Hematopoietic multipotent progenitor cell (in vitro differentiated cells): ENCODE data around the gene SAMD8. TPM values are rescaled to one million over a fixed set of nuclear protein-coding genes. Genes with fewer than 3 reads are reported as not detected.

Source experiments
- DNase-seq, 3 donors: peaks; one replicate each; pipeline ENCODE4 v3.0.0-alpha.2; 2011 to 2015; ENCODE audit warnings: low read depth in 2 of 3, low spot score in 2 of 3
- total RNA-seq: library from RNA; depleted of rRNA; stranded (reverse); fragments of >200 nt; gene quantifications from one replicate; pipeline ENCODE4 v1.2.3, GENCODE V29; 2012

Gene SAMD8
- total RNA-seq, 1 donor, result 13.2 TPM

DNA sequence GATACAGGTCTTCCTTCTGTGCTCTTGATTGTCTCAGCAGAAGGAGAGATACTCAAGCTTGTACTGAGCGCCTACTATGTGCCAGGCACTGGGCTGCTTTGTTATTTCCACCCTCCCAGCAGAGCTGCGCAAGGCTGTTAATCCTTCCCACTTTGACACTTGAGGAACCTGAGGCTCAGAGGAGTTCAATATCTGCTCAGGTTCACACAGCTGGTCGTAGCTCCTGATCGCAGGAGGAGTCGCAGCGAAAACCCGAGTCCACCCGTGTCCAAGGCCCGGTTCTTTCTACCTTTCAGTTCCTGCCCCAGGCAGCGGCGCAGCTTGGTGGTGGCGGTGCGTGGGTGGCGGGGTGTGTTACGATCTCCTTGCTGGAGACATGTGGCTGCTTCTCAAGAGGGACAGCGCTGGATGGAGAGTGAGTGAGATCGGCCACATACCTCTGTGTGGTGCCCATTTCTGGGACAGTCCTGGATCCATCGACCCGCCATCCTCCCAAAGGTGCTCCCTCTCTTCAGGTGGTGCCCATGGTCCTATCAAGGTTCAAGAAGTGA is 26.5 kb upstream of the SAMD8 start:
- DNase-seq, result no peak

DNA sequence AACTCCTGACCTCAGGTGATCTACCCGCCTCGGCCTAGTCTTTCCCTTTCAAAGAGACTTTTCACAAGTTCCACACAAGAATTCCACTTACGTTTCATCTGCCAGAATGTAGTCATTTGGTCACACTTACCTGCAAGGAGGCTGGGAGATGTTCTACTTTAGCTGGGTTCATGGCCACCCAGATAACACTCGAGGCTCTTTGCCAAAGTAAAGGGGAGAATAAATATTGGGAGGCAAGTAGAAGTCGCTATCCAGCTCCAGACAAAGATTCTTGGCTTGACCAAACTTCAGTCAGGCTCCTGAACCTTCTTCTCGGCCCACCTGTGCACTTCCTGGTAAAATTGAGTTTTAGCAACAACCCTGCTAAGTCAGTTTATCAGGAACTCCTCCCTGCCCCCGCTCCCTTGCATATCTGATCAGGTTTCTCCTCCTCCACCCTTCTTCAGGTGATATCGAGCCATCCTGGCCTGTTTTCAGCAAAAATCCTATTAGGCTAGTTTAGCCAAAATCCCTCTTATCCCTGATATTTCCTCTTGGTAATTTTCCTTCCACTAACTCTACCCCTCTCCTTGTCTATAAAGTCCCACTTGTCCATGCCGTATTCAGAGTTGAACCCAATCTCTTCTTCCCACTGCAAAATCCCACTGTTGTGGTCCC is 25.1 kb upstream of the SAMD8 start:
- no peak for DNase-seq

DNA sequence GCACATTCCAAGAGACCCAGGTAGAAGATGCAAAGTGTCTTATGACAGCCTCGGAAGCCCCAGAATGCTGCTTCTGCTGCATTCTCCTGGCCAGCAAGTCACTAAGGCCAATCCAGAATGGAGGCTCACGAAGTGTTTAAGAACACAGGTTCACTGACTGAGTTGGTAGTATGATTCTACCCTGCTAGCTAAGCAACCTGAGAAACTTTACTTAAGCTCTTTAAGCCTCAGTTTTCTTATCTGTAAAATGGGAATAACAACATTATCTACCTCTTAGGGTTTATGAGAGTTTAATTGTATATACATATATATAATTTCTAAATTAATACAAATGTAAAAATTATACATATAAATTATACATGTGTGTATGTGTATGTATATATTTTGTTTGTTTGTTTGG is 22.8 kb upstream of the SAMD8 start:
- no peak for DNase-seq

DNA sequence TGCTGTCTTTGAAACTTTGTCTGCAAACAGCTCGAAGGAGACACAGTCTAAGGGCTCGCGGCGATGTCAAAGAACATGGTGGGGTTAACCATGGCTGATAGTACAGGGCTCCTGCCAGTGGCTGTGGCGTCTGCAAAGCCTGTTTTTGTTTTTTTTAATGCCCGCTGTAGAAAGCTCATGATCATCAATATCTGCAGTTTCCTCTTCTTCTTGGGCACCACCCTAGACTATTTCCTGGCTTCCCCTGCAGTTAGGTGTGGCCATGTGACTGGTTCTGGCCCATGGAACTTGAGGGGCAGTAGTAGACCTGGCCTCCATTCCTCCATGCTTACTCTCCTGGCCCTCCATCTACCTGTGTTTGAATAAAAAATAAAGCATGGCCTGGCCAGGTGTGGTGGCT is 21.8 kb upstream of the SAMD8 start:
- no peak for DNase-seq

DNA sequence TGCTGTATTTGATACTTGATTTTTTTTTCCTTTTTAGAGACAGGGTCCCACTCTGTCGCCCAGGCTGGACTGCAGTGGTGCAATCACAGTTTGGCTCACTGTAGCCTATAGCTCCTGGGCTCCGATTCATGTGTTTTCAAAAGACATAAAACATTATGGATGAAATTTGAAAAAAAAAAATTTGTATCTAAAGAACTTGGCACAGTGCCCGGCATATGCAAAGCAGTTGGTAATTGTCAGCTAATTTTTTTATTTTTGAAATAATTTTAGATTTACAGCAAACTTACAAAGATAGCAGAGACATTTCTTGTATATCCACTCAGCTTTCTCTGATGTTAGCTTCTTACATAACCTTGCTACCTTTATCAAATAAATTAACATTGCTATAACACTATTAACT is 20.3 kb upstream of the SAMD8 start:
- DNase-seq, result no peak

DNA sequence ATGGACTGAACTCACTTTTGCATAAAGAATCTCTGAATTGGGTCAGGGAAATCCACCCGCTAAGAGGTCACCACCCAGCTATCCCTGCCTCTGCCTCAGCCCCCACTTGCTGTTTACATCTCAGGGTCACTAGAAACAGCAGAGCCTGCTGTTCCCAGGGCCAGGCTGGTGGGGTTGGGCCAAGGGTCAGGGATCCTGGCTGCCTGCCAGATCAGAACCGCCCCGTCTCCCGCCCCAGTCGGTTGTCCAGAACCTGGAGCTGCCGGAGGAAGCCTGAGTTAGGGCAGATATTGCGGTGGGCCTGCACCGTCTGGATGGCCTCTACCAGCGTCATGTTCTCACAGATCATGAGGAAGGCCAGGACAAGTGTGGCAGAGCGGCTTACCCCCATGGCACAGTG is 17.0 kb upstream of the SAMD8 start:
- DNase-seq, result no peak

DNA sequence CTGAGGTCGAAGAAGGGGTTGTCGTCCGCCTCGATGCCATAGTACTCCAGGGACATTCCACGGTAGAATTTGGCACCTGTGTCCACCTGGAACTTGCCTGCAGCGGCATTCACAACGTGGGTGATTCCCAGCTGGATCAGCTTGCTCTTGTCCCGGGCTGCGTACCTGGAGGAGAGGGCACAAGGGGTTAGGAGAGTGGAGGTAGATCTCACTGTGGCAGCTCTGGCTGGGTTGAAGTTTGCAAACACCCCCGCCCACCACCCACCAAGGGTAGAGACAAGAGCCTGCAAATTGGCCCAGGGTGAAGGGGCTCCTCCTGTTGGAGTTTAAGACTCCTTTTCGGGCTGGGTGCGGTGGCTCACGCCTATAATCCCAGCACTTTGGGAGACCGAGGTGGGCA is 15.8 kb upstream of the SAMD8 start:
- no peak for DNase-seq

DNA sequence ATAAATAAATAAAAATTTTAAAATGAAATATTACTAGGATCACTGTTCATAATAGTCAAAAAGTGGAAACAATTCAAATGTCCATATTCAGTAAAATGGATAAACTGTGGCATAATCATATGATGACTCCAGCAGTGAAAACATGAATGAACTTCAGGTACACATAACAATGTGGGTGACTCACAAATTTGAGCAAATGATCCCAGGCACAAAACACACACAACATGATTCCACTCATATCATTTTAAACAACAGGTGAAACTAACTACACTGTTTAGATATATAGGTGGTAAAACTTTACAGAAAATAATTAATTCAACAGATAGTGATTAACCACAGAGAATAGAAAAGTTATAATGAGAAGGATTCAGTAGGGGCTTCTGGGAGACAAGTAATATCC is 14.7 kb upstream of the SAMD8 start:
- DNase-seq, result no peak

DNA sequence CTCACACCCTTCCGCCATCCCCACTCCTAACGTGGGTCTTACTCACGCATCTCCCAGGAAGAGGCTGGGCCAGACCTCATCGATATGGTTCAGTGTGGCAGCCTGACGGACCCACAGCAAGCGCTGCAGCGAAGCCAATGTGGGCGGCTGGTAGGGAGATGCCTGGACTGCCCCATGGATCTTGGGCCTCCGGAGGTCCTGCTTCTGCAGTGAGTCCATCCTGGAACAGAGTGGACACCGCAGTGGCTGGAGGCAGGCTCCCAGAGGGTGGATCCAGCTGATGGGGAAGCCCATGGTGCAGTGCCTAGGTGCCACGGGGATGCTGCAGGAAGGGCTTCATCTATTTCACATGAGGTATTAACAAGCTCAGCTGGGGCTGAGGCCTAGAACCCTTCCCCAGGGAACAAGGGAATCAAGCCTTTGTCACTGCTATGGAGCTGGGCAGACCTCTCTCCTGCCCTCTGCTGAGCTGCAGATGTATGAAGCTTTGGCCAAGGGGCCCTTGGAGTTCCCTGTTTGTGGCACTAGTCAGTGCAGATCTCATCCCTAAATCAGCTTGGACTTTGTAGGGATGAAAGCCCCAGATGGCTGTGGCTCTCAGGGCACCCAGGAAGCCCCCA is 13.7 kb upstream of the SAMD8 start:
- DNase-seq, result no peak

DNA sequence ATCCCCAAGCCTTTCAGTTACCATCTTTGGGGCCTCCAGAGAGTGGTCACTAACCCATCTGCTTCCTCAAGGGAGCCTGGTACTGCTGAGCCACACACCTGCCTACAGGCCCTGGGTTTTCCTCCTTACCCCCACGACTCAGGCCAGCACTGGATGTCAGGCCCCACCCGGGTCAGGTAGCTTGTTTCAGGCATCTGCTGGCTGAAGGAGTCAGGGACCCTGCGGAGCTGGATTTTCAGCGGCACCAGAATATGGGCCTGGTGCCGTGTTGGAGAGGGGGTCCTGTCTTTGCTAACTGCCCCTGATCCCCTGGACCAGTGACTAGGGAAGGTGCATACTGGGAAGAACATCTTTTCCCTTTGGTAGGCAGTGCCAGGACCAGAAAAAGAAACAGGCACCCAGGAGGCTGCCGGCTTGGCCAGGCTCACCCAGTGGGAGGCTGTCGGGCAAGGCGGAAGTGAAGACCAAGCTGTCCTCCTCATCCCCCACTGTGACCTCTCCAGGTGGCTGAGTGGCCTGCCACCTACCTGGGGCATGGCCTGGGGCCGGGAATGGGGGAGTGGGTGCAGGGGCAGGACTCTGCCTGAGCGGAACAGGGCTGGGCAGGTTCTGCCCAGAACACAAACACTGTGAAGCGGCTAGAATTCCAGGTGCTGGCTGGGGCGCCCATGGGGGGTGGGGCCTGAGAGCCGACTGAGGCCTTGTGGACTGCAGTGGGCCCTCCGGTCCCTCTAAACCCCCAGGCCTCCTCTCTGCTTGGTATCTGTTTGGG is 12.4 kb upstream of the SAMD8 start:
- no peak for DNase-seq

DNA sequence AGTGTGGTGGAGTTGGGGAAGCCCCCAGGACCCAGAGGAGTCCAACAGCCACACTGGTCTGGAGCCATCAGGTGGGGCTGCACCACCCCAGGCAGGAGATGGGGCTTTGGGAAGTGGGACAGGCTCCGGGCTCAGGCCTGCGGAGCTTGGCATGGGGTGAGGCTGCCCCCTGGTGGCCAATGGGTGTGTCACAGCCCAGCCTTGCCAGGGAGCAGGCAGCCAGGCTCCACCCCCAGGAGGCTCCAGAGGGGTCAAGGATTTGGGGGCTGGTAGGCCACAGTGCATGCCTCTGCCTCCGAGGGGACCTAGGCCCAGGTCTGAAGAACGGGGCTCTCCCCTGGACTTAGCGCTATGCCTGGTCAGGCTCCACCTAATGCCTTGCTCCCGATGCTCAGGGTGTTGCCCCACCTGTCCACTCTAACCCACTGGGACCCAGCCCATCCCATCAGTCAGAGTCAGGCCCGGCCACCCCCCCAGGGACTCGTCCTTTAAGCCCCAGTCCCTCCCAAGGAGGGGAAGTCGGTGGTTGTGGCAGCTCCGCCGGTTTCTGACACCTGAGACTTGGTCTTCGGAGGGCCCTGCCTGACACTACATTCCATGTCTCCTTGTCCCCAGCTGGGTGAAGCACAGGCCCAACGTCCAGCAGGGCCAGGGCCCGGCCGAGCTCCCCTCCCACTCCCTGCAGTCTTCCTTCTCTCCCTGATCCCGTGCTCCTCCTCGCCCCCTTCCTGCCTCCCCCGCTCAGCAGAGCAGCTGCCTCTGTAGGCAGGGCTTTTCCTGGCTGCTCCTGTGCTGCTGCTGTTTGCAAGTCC is 11.3 kb upstream of the SAMD8 start:
- peak; percentile 61 to 74 (median 64) for DNase-seq

DNA sequence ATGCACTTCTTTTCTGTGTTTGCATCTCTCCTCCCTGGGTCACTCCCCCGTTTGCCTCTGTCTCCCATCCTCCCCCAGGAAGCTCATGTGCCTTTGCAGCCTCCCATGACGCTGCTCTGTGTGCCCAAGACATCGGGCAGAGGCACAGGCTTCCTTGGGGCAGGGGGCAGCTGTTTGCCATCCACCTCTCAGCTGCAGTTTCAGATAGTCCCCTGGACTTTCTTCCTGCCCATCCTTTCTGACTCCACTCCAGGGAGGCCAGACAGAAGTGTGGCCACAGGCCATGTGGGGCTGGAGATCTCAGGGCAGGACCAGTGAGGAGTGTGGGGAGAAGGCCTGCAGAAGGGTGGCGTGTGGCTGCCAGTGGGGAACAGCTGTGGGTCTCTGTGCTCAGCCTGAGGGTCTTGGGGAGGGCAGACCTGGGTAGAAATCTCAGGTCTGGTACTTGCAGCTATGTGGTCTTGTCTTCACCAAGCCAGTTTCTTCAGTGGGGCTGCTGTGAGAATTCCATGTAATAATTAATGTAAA is 10.6 kb upstream of the SAMD8 start:
- no peak for DNase-seq

DNA sequence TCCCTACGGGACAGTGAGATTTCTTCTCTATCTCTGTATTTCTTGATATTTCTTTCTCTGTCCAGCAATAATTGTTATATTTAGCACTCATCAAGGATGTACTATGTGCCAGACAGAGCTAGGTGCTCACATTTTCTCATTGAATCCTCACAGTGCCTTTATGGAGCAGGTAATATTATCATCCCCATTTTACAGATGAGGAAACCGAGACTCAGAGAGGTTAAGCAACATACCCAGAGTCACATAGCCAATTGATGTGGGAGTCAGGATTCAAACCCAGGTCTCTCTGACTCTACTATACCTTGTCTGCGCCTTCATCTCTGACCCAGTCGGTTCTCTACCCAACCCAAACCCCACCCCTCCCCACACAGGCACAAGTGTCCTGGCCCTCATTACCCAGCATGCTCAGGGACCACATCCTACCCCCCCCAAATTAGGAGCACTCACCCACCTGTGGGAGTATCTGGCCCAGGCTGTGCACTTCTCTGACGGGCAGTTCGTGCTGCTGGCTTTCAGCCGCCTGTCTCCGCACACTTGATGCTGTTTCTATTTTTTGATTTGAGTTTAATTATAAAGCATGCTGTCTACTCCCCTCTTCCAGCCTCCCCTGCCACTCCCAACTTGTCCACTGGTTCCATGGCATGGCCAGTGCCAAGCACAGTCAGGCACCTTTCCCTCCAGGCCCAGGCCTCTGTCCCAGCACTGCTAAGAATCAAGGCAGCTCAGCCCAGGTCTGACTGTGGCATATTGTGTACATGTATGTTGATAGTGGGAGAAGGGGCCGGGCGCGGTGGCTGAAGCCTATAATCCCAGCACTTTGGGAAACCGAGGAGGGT is 9.8 kb upstream of the SAMD8 start:
- no peak for DNase-seq

DNA sequence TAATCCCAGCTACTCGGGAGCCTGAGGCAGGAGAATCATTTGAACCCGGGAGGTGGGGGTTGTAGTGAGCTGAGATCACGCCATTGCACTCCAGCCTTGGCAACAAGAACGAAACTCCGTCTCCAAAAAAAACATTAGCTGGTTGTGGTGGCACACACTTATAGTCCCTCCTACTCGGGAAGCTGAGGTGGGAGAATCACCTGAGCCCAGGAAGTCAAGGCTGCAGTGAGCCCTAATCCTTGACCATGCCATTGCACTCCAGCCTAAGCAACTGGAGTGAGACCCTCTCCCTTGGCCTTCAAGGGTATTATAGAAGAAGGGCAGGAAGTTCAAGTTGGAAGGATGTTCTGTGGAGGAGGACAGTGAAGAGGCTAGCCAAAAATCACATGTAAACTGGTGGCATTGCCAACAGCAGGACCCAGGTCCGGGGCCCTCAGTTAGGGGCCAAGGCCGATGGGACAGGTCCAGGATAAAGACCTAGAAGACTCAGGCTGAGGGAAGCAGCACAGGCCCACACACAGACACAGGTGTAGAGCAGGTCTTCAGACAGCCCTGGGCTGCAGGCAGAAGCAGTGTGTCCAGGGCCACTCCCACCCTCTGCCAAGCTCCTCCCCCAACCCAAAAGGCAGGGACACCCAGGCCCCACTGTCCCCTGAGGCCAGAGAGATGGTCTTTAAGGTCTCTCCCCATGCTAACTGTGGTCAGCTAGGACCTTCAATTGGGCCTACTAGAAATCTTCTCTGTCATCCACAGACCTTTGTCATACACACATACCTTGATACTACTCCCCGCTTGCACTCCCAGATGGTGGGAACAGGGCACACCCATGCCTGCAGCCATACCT is 8.4 kb upstream of the SAMD8 start:
- no peak for DNase-seq

DNA sequence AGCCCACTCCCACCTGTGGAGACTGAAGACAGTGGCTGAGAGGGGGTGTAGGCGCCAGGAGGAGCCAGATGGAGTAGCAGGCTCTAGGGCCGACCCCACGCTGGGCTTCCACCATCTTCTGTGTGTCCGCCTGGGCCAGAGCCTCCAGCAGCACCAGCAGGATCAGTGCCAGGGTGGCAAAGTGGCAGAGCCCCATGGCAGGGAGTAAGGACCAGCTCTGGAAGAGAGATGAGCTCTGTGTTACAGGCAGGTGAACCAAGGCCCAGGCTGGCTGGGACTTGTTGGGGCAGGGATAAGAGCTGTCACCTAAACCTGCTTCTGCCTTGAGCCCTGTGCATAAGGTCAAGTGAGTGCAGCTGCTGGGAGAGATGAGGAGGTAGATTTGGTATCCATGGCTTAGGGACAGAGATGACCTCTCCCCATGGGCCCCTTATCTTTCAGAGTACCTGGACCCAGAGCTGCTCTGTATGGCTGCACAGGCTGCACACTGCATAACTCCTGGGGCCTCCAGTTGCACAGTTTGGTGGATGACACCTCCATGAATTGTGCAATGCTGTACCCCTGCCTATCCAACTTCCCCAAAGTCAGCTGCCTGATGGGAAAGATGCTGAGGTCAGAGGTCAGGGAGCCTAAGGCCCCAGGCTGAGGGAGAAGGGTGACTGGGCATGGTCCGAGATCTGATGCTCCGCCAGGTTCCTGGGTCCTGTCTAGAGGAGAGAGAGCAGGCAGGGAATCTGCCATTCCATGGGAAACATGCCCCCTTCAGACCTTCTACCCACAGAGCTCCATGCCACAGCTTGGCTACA is 7.4 kb upstream of the SAMD8 start:
- no peak for DNase-seq

DNA sequence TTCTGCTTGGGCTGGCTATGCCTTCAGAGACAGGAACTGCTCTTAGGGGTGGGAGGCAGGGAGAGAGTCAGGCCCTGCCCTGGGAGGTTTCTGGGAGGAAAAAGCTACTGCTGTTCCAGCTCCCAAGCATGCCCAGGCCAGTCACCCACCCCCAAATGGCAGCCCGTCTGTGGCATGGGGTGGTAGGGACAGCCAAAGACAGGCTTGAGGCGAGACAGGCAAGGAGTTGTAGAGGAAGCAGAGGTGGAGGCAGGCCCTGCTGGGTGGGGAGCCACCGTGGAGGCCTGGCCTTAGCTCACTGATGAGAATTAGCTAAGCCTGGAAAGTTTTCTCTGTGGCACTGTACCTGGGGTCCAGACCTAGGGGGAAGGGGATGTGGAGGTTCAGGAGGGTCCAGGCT is 6.6 kb upstream of the SAMD8 start:
- no peak for DNase-seq

DNA sequence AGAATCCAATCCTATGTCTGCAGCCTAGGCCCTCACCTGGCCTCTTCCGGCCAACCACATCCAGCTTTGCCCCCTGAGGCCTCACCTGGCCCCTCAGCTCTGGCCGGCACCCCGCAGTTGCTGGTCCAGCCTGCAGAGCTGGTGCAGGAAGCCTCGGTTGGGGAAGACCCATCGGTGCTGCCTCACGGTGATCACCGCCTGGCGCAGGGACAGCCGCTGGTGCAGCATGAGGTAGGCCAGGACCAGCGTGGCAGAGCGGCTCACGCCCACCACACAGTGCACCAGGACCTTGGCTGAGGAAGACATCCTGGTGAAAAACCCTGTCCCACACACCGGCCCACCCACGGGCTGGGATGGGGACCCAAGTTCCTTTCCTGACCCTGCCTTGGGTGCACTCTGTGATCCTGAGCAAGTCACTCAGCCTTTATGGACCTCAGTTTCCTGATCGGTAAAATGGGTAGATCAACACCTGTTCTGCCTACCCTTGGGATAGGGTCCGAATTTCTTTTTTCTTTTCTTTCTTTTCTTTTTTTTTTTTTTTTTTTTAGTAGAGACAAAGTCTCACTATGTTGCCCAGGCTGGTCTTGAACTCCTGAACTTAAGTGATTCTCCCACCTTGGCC is 5.8 kb upstream of the SAMD8 start:
- no peak for DNase-seq

DNA sequence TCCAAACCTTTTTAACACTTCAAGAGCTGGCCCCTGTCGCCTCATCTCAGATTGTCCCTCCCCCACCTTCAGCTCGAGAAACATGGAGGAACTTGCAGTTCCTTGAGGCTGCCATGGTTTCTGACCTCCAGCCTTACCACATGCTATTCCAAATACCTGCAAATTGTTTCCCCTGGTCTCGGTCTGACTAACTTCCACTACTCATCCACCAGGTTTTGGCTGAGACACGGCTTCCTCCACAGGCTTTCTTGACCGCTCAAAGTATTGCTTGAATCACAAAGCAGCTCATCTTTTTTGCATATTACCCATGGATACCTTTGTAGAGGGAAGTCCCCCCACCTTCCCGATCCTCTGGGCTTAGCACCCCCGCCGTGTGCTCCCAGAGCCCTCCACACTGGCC is 5.2 kb upstream of the SAMD8 start:
- DNase-seq, result no peak
